HG03558 (cell line): ENCODE measurements around the gene CDAN1.
"Not testable (repeated sequence)": the region's sequence is repeated elsewhere in the genome, so short reads cannot be mapped to it uniquely, and the experiment has no call there.

Experiments
- ATAC-seq: cut with Tn5 transposase; IDR thresholded peaks from one replicate; pipeline ENCODE4 v1.9.1; 2021; ENCODE audit warnings: moderate number of reproducible peaks; ENCODE audit not compliant: unreplicated experiment; ENCODE audit errors: extremely low read depth

Gene CDAN1

GRCh38 chr15:42736793-42737528 lies at the start of gene CDAN1:
Gene CDAN1 (minus strand): TSS chr15:42737128. CDS start chr15:42737102, 26 bp downstream.
- ATAC-seq: peak; percentile 50

DNA sequence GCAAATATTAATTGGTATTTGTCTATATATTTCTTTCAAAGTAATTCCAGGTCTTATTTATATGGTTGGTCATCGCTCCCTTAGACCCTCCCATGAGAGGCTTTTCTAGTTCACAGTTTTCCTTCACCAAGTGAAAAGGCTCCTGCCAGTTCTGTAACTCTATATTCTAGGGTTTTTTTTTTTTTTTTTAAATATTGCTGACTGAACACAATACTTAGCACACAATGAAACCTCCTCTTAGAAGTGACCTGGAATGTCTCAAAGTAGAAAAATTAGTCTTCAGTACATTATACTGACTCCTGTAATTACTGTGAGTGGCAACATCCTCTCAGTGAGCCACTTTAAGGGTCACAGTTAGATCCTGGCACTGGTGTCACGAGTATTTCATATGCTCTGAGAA lies 48.6 kb upstream of the CDAN1 start:
- ATAC-seq: no peak

- no peak for ATAC-seq
Observed at GRCh38 chr15:42784705-42785104, 47.8 kb upstream of the CDAN1 start.

GRCh38 chr15:42782716-42783115 lies 45.8 kb upstream of the CDAN1 start:
- ATAC-seq: no peak

DNA sequence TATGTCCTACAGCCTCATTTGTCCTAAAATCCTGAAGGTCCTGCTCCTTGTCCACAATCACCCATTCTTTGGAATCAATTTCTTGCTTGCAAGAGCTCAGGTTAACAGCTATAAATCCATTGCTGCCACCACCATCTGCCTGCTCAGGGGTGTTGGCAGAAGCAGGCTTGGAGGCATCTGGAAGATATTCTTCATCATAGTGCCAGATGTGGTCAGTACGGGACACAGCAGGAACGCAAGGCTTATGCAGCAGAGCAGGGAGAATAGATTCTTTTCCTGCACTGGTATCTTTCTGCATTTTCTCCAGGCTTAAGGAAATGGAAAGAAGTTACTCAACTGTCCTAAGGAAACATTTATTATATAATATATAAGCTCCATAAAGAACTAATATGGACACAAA lies 38.5 kb upstream of the CDAN1 start:
- ATAC-seq: no peak

- no peak for ATAC-seq
Observed at GRCh38 chr15:42772901-42773300, 36.0 kb upstream of the CDAN1 start.

DNA sequence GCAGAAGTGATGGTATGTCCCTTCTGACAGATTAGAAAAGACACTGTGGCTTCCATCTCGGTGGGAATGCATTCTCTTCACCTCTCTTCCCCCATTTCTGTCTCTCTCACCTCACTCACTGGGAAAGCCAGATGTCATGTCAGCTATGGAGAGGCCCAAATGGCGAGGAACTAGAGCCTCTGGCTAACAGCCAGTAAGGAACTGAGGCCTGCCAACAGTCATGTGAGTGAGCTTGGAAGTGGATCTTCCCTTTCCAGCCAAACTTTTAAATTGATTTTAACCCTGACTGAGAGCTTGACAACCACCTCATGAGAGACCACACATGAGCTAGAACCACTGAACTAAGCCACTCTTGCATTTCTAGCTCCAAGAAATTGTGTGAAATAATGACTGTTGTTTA lies 35.2 kb upstream of the CDAN1 start:
- ATAC-seq: no peak

- not testable (repeated sequence) for ATAC-seq
Observed at GRCh38 chr15:42766109-42766508, 29.2 kb upstream of the CDAN1 start.

DNA sequence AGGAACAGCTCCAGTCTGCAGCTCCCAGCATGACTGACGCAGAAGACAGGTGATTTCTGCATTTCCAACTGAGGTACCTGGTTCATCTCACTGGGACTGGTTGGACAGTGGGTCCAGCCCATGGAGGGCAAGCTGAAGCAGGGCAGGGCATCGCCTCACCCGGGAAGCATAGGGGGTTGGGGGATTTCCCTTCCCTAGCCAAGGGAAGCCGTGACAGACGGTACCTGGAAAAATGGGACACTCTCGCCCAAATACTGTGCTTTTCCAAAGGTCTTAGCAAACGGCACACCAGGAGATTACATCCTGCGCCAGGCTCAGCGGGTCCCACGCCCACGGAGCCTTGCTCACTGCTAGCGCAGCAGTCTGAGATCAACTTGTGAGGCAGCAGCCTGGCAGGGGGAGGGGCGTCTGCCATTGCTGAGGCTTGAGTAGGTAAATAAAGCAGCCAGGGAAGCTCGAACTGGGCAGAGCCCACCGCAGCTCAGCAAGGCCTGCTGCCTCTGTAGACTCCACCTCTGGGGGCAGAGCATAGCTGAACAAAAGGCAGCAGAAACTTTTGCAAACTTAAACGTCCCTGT lies 27.3 kb upstream of the CDAN1 start:
- ATAC-seq: not testable (repeated sequence)

- ATAC-seq: not testable (repeated sequence)
Observed at GRCh38 chr15:42761813-42762212, 24.9 kb upstream of the CDAN1 start.

- ATAC-seq: no peak
Observed at GRCh38 chr15:42760759-42761158, 23.8 kb upstream of the CDAN1 start.

- no peak for ATAC-seq
Observed at GRCh38 chr15:42759093-42759492, 22.2 kb upstream of the CDAN1 start.

- no peak for ATAC-seq
Observed at GRCh38 chr15:42750306-42750705, 13.4 kb upstream of the CDAN1 start.

DNA sequence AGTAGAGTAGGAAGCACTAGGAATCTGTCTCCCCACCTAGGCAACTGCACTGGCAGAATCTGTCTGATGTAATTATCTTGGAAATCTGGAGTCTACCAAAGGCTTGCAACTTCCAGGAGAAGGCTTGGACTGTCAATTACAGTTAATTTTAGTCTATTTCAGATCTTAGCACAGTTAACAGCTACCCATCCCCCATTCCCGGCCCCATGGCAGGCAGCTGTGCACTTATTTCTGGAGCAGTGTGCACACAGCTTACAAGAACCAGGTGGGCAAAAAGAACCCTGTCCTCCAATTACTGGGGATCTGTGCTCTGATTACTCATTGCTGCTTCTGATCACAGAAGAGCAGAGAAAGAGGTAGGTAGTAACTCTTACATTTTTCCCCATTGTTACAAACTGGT lies 12.3 kb upstream of the CDAN1 start:
- no peak for ATAC-seq

- ATAC-seq: no peak
Observed at GRCh38 chr15:42744195-42744594, 7.3 kb upstream of the CDAN1 start.

DNA sequence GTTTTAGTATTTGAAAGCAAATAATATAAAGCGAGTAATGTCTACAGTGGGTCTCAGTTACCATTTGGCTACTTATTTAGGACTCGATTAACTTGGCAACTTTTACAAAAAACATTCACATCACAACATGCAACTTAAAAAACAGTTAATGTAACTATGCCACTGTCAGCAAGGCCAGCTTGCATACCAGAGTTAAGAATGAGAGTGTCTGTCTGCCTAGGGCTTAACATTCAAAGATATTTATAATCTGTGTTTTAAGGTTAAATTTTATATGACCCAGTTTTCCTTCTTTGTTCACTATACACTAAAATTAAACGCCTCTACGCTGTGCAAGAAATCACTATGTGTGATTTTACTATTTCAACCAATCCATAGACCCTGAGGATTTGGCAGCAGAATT lies 5.2 kb upstream of the CDAN1 start:
- no peak for ATAC-seq

GRCh38 chr15:42741710-42742109 lies 4.8 kb upstream of the CDAN1 start:
- no peak for ATAC-seq

DNA sequence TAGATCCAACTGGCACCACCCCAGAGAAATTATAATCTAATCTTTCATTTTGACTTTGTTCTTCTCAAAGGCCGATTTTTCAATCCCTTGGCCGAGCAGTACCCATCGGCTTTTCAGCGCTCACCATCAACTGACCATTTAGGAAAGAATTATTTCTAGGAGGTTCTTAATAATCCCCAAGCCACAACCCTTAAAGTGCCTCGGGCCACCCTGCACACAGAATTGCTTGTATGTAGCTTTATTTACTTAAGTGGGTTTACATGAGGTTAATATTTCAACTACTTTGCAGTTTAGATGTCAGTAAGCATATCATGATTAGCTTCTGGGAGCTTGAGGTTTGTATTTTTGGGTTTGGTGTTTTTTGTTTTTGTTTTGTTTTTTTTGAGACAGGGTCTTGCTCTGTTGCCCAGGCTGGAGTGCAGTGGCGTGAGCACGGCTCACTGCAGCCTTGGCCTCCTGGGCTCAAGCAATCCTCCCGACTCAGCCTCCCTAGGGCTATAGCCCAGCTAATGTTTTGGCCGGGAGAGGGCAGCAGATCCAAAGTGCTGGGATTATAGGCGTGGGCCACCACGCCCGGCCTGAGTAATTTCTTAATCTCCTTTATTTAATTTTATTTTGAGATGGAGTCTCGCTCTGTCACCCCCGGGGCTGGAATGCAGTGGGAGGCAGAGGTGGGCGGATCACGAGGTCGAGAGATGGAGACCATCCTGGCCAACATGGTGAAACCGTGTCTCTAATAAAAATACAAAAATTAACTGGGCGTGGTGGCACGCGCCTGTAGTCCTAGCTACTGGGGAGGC lies 801 bp upstream of the CDAN1 start:
- no peak for ATAC-seq

DNA sequence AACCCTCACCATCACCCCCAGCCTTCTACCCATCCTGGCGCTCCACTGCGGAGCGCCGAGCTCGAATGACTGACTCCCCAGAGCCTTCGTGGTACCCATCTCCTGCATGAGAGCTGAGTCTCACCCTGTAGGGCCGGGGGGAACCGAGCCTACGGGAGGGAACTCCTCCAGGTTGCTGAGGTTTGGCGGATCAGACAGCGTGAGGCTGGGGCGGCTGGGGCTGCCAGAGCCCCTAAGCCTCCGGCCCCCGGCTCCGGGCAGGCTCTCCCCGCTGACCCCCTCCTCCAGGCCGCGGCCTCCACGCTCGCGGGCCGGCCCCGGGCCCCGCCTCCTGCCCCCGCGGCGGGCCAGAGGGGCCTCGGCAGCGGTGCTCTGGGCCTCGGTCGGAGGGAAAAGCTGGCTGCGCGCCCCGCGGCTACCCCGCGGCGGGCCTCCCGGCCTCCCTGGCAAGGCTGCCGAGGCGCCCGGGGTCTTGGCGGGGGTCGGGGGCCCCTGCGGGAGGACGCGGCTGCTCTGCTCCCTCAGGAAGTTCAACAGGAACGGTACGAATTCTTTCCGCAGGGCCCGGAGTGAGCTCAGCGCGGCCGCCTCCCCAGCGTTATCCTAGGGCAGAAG lies 643 bp downstream of the CDAN1 start:
- no peak for ATAC-seq

DNA sequence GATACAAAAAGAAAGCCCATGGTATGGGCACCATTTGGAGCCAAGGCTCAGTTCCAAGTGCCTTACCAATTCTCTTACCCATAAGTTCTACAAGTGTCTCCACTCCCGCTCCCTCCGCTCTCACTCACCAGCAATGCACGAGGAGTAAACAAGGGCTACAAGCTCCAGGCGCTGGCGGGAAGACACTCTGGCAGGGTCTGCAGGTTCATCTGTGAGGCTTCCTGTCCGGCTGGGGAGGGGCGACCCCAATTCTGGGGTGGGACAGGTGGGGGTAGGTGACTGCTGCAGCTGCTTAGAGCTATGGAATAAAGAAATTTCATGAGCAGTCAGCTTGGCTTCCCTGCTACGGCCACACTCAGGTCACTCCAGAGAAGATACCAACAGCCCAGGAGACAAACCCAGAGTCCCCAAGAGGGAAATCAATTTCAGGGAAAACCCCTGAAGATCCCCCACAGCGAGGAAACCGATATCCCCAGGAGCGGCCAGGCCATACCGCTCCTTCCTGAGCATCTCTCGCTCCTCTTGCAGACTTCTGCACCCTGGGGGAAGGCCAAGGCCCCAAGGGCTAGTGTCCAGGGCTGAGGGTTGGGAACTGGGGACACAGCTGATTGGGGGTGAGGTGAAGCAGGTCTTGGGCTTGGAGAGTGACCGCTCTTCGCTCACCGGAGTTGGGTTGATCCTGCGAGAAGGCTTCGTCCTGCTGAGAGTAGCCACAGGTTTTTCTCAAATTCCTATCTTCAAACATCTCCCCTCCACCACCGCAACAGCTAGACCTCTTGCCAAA lies 1.4 kb downstream of the CDAN1 start:
- no peak for ATAC-seq
